K562 (cell line): Measurements from ENCODE around the gene ZFP30. TPM values are rescaled to one million over a fixed set of nuclear protein-coding genes. Genes with fewer than 3 reads are reported as not detected.
A peak's percentile ranks its signal among the peaks of the same experiment; 100 is the strongest.

Source experiments
- CEBPG ChIP-seq, 3 experiments: fragments of 200-800 bp in 1 of 3; sonication (Bioruptor generic) in 1 of 3; sonication (generic) in 1 of 3; formaldehyde crosslinking in 1 of 3; IDR thresholded peaks in 2 of 3; conservative IDR thresholded peaks in 1 of 3; 2 replicates each; pipeline versions ENCODE4 v1.6.1 to v1.8.0; 2016 to 2022; ENCODE audit warnings: missing compliant biosample characterization in 2 of 3, missing genetic modification characterization in 2 of 3, mild to moderate bottlenecking in 1 of 3, missing genetic modification reagents in 1 of 3
- ETV1 ChIP-seq: fragments of 450-650 bp; conservative IDR thresholded peaks from 2 replicates; pipeline ENCODE4 v1.6.1; 2016; ENCODE audit warnings: missing genetic modification characterization, control low read depth, low read depth, missing compliant biosample characterization
- FOXA3 ChIP-seq, 2 experiments: fragments of 450-650 bp in 1 of 2; sonication (generic) in 1 of 2; formaldehyde crosslinking; IDR thresholded peaks in 1 of 2; conservative IDR thresholded peaks in 1 of 2; 2 replicates each; pipeline versions ENCODE4 v1.4.0 to v1.8.0; 2020 to 2022; ENCODE audit warnings: mild to moderate bottlenecking in 2 of 2, missing genetic modification reagents in 1 of 2
- POLR2G ChIP-seq: fragments of 200-400 bp; formaldehyde crosslinking; IDR thresholded peaks from 2 replicates; pipeline ENCODE4 v1.6.1; 2017; ENCODE audit warnings: low read depth, mild to moderate bottlenecking, antibody characterized with exemption, low read length, moderate library complexity
- RBM25 ChIP-seq: fragments of 200-400 bp; formaldehyde crosslinking; IDR thresholded peaks from 2 replicates; pipeline ENCODE4 v1.6.1; 2018; ENCODE audit warnings: low read length, low read depth, moderate library complexity; ENCODE audit not compliant: severe bottlenecking
- SRSF9 ChIP-seq: fragments of 200-400 bp; formaldehyde crosslinking; IDR thresholded peaks from 2 replicates; pipeline ENCODE4 v1.6.1; 2017; ENCODE audit warnings: low read depth, low read length, borderline replicate concordance
- ZNF551 ChIP-seq: fragments of 250-450 bp; sonication (Bioruptor Pico); IDR thresholded peaks from 2 replicates; pipeline ENCODE4 v1.5.0; 2021; ENCODE audit warnings: mild to moderate bottlenecking, moderate library complexity
- polyA plus RNA-seq, 8 experiments: library from polyadenylated mRNA; depleted of rRNA in 4 of 8; stranded (reverse) in 5 of 8; unstranded in 3 of 8; fragments of >200 nt; fragmentation: Nextera tagmentation in 2 of 8; fragmentation: Illumina TruSeq in 1 of 8; extraction: Ambion mirVana in 2 of 8; extraction: Trizol in 1 of 8; gene quantifications; 2 replicates each; pipeline versions ENCODE4 v1.2.1 to v1.2.3, GENCODE V29; 2011 to 2014; ENCODE audit warnings: inconsistent platforms in 1 of 8, missing spikeins in 1 of 8
- total RNA-seq, 7 experiments: library from RNA; depleted of rRNA in 6 of 7; stranded (reverse); fragments of >200 nt in 6 of 7; fragmentation: Illumina TruSeq in 2 of 7; extraction: Trizol in 2 of 7; gene quantifications; 2 replicates each; pipeline versions ENCODE4 v1.2.1 to v1.2.3, GENCODE V29; 2011 to 2021; ENCODE audit warnings: low replicate concordance in 1 of 7
- TF ChIP-seq, protein P1 (sequence below): fragments of 200-400 bp; formaldehyde crosslinking; IDR thresholded peaks from 2 replicates; pipeline ENCODE4 v1.6.1; 2017; ENCODE audit warnings: mild to moderate bottlenecking, low read depth, low read length, moderate library complexity
- TF ChIP-seq, protein P2 (sequence below), 2 experiments: fragments of 450-650 bp; formaldehyde crosslinking in 1 of 2; IDR thresholded peaks; 2 replicates each; pipeline versions ENCODE4 v1.4.0 to v1.6.1; 2014 to 2020; ENCODE audit warnings: mild to moderate bottlenecking in 2 of 2, borderline replicate concordance in 1 of 2, low read depth in 1 of 2
- TF ChIP-seq, protein P3 (sequence below), 2 experiments: IDR thresholded peaks; 2 replicates each; pipeline ENCODE4 v1.6.1; 2011; ENCODE audit warnings: borderline replicate concordance in 1 of 2, control low read depth in 1 of 2, low read depth in 1 of 2, low read length in 1 of 2, mild to moderate bottlenecking in 1 of 2, mixed read lengths in 1 of 2, moderate library complexity in 1 of 2; ENCODE audit not compliant: insufficient read depth in 1 of 2, insufficient read length in 1 of 2, poor library complexity in 1 of 2, severe bottlenecking in 1 of 2; ENCODE audit errors: extremely low read depth in 1 of 2
- TF ChIP-seq, protein P4 (sequence below): fragments of 250-450 bp; sonication (Bioruptor Pico); IDR thresholded peaks from 2 replicates; pipeline ENCODE4 v1.5.0; 2021

Gene ZFP30
- total and polyA plus RNA-seq, 9 of the 15 experiments (the other 6 are each of a cell fraction or from before 2014, with no cell fraction given): 1.1 to 11.3 (median 4.9) TPM

DNA sequence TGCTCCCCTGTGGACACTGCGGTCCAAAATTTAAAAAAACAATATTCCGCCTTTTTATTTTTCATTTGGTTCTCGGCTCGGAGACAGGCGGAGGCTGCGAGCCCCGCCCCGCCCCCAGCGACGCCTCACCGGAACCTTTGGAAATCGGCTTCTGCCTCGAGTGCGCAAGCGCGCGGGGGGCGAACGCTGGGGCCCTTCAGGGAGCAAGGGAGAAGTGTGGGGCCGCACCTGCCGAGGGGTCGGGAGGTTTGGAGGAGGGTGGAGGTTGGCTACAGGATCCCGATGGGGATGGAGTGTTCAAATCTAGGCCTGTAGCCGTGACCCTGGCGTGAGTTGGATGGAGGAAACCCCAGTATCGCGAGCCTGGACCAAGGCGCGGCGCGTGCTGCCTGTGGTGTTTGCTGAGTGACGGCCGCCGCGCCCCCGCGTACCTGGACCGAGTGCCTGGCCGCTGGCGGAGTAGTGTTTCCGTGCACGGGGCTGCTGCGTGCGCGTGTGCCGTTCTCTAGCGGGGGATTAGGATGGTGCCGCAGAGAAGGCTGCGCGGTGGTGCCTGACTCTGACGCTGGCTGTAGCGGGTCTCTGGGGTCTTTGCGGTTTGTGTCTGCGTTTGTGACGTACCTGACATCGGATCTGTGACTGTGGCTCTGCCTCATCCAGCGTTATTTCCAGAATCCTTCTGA, 565 bp upstream of the ZFP30 start (continued):
- no peak for TF ChIP-seq ZNF551 (CRISPR knock-in tag)
- TF ChIP-seq, protein P1, sequence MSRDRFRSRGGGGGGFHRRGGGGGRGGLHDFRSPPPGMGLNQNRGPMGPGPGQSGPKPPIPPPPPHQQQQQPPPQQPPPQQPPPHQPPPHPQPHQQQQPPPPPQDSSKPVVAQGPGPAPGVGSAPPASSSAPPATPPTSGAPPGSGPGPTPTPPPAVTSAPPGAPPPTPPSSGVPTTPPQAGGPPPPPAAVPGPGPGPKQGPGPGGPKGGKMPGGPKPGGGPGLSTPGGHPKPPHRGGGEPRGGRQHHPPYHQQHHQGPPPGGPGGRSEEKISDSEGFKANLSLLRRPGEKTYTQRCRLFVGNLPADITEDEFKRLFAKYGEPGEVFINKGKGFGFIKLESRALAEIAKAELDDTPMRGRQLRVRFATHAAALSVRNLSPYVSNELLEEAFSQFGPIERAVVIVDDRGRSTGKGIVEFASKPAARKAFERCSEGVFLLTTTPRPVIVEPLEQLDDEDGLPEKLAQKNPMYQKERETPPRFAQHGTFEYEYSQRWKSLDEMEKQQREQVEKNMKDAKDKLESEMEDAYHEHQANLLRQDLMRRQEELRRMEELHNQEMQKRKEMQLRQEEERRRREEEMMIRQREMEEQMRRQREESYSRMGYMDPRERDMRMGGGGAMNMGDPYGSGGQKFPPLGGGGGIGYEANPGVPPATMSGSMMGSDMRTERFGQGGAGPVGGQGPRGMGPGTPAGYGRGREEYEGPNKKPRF: no peak
- TF ChIP-seq, protein P2, sequence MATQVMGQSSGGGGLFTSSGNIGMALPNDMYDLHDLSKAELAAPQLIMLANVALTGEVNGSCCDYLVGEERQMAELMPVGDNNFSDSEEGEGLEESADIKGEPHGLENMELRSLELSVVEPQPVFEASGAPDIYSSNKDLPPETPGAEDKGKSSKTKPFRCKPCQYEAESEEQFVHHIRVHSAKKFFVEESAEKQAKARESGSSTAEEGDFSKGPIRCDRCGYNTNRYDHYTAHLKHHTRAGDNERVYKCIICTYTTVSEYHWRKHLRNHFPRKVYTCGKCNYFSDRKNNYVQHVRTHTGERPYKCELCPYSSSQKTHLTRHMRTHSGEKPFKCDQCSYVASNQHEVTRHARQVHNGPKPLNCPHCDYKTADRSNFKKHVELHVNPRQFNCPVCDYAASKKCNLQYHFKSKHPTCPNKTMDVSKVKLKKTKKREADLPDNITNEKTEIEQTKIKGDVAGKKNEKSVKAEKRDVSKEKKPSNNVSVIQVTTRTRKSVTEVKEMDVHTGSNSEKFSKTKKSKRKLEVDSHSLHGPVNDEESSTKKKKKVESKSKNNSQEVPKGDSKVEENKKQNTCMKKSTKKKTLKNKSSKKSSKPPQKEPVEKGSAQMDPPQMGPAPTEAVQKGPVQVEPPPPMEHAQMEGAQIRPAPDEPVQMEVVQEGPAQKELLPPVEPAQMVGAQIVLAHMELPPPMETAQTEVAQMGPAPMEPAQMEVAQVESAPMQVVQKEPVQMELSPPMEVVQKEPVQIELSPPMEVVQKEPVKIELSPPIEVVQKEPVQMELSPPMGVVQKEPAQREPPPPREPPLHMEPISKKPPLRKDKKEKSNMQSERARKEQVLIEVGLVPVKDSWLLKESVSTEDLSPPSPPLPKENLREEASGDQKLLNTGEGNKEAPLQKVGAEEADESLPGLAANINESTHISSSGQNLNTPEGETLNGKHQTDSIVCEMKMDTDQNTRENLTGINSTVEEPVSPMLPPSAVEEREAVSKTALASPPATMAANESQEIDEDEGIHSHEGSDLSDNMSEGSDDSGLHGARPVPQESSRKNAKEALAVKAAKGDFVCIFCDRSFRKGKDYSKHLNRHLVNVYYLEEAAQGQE (IDR thresholded peaks at IDR 0.05; ENCODE audit: borderline replicate concordance): no peak
- TF ChIP-seq, protein P2 (CRISPR knock-in tag; IDR thresholded peaks at IDR 0.05; ENCODE audit: low read depth): no peak
- TF ChIP-seq RBM25: peak; percentile 73
- no peak for TF ChIP-seq SRSF9
- TF ChIP-seq, protein P3, sequence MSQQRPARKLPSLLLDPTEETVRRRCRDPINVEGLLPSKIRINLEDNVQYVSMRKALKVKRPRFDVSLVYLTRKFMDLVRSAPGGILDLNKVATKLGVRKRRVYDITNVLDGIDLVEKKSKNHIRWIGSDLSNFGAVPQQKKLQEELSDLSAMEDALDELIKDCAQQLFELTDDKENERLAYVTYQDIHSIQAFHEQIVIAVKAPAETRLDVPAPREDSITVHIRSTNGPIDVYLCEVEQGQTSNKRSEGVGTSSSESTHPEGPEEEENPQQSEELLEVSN (IDR thresholded peaks at IDR 0.05; ENCODE audit: borderline replicate concordance in 1 of 2, extremely low read depth in 1 of 2, insufficient read depth in 1 of 2, insufficient read length in 1 of 2, low read depth in 1 of 2, low read length in 1 of 2, poor library complexity in 1 of 2, severe bottlenecking in 1 of 2): peak; percentile 77 to 83
- peak in 1 of 2 experiments; percentile 76; a peak in 2 of 4 replicates for TF ChIP-seq FOXA3 (CRISPR knock-in tag; conservative IDR thresholded peaks at IDR 0.05 in 1 of 2, IDR thresholded peaks at IDR 0.05 in 1 of 2)
- TF ChIP-seq POLR2G: peak; percentile 66
- TF ChIP-seq, protein P4, sequence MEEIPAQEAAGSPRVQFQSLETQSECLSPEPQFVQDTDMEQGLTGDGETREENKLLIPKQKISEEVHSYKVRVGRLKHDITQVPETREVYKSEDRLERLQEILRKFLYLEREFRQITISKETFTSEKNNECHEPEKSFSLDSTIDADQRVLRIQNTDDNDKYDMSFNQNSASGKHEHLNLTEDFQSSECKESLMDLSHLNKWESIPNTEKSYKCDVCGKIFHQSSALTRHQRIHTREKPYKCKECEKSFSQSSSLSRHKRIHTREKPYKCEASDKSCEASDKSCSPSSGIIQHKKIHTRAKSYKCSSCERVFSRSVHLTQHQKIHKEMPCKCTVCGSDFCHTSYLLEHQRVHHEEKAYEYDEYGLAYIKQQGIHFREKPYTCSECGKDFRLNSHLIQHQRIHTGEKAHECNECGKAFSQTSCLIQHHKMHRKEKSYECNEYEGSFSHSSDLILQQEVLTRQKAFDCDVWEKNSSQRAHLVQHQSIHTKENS: no peak
- TF ChIP-seq ETV1 (tag): peak; percentile 24; the same call in 1 of the 2 replicates
- no peak for TF ChIP-seq CEBPG (CRISPR knock-in tag; IDR thresholded peaks at IDR 0.05)
- TF ChIP-seq CEBPG (tag; conservative IDR thresholded peaks at IDR 0.05 in 1 of 2, IDR thresholded peaks at IDR 0.05 in 1 of 2): no peak
